GM18517 (cell line): Measurements from ENCODE around the gene NALCN.

Source experiments
- ATAC-seq: cut with Tn5 transposase; IDR thresholded peaks from one replicate; pipeline ENCODE4 v1.9.1; 2021; ENCODE audit warnings: mild to moderate bottlenecking, moderate library complexity; ENCODE audit not compliant: unreplicated experiment

The NALCN gene

DNA sequence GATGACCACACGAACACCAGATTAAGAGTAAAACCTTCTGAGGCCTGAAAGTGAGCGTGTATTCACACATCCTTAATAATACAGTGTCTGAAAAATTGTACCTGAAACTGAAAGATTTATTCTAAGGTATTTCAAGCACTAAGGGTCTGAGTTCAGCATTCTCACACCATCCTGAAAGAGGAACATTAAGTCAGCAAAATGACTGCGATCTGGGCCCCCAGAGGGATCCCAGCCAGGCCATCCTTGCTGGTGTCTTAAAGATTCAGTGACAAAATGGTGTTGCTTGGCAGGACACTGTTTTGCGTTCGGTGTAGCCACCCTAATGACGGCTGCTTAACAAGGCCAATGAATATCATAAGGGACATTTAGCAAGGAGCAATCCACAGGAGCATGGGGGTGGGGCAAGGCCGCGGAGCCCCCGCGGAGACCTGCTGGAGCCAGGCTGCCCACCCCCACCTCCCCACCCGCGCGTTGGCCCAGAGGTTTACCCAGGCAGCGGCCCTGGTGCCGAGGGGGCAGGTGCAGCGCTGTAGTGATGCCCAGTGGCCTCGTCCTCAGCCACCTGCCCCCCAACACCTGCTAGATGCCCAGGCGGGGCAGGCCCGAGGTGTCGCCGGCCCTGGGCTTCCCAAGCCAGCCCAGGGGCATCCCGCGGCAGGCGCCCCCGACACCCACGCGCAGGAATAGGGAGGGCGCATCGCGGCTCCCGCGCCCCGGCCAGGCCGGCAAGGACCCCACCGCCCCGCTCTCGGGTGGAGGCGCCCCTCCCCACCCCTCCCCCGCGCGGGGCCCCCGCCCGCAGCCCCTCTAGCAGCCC, 742 bp downstream of the NALCN start:
- ATAC-seq = no peak

DNA sequence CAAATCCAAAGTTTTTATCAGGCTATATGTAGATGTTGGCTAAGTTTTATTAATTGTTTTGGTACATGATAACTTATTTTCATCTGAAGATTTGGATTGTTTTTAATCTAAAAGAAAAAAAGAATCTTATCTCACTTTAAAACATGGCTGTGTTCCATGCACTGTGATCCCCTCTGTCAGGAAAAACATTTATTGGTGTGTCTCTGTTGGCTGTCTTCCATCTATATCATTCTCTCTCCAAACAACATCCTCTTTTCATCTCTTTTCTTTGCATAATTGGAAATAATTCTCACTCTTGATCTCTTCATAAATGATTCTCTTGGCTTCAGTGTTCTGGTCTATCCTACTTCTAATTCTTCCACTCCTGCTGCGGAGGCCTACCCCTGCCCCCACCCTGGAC, 4.2 kb downstream of the NALCN start:
- ATAC-seq = no peak

DNA sequence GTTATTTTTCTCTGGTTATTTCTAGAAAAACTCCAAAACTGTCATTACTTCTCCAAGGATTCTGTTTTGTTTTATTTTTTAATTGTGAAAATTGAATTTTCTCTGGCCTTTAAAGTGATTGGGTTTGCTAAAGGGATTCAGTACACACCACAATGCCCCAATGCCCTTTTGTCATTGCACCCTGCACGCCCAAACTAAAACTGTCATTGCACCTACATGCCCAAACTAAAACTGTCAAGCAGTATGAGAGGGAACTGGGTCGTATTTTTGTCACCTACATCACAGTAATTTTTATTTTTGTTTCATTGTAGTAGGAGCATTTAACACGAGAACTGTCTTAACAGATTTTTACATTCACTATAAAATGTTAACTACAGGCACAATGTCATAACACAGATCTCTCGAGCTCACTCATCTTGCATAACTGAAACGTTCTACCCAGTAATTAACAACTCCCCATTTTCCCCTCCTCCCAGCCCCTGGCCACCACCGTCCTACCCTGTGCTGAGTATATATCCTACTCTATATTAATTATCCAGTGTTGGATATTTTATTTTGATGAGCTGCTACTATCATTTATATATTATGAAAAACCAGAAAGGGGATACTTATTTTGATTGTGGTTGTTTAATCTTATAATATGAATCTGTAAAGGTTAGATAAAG, 7.2 kb downstream of the NALCN start:
- ATAC-seq = no peak

DNA sequence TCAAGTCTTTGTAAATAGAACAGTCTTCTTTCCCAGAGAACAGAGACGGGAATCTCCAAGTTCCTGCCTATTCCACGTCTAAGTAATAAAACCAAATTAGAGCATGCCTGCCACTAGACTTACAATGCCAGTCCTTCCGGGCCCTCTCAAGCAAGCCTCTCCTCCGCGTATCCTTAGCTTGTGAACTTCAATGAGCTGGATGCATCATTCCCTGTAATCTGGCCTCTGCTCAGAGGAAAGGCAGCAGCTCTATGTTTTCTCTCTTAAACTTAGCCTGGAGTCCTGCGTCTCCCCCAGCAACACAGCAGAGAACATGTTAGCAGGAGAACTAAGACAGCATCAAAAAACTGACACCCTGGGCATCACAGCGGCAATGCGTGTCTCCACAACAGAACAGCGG, 8.2 kb downstream of the NALCN start:
- ATAC-seq = no peak

- ATAC-seq = no peak
These were observed 9.5 kb downstream of the NALCN start for GRCh38 chr13:101406791-101407190.

GRCh38 chr13:101401196-101401595, 15.1 kb downstream of the NALCN start:
- ATAC-seq = no peak

- no peak for ATAC-seq
These were observed 16.9 kb downstream of the NALCN start for GRCh38 chr13:101399365-101399764.

DNA sequence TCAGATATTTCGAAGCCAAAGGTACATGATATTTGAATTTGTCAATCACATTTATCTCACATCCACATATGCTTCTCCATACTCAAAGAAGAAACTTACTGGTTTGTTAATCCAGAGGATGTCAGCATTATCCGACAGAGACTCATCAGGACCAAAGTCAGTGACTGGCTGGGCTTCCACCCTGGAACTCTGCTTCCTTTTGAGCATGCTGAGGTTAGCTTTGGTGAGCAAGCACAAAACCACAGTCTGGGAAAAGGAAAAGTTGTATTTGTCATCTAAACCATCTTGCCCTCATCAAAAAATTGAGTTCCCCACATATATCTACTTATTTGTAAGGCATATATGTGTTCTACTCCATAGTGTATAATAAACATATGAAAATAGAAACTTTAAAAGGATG, 17.4 kb downstream of the NALCN start:
- no peak for ATAC-seq

DNA sequence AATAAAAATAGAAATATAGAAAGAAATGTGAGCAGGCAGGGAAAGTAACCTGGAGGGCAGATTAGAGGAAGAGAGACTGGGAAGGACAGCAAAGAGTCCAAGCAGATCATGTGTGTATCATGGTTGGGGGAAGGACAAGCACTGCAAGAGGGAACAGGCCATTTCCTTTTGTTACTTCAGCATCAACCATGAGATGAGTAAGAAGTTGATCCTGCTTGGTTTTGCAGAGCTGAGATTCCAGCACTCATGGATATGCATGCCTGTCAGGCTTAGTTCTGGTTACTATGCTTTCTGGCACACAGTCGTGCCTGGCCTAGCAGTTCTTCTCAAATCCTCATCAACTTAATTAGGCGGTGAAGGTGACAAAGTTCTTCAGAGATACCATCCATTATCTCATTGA, 18.1 kb downstream of the NALCN start:
- ATAC-seq = no peak

- no peak for ATAC-seq
These were observed 18.6 kb downstream of the NALCN start for GRCh38 chr13:101397742-101398141.

GRCh38 chr13:101394605-101395004, 21.7 kb downstream of the NALCN start:
- ATAC-seq = no peak

GRCh38 chr13:101393140-101393539, 23.2 kb downstream of the NALCN start:
- ATAC-seq = no peak

GRCh38 chr13:101390461-101390860, 25.8 kb downstream of the NALCN start:
- ATAC-seq = no peak

GRCh38 chr13:101384929-101385328, 31.4 kb downstream of the NALCN start:
- ATAC-seq = no peak

DNA sequence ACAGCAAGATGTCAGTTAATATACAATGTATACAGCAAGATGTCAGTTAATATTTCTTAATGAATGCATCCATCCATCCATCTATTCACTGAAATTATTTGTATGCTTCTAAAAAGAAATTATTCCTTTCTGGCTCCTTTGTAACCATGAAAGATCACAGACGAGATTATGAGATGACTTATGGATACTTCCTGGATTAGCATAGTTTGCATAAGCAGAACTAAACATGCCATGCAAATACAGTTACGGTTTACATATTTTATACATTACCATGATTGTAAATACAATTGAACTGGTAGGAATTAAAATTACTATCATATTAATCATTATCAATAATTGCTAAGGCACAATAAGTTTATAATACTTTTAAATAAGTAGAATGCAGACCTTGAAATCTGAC, 32.7 kb downstream of the NALCN start:
- ATAC-seq = no peak

GRCh38 chr13:101382701-101383100, 33.6 kb downstream of the NALCN start:
- ATAC-seq = no peak

- no peak for ATAC-seq
These were observed 34.2 kb downstream of the NALCN start for GRCh38 chr13:101382086-101382485.

- no peak for ATAC-seq
These were observed 55.8 kb downstream of the NALCN start for GRCh38 chr13:101360525-101360924.

DNA sequence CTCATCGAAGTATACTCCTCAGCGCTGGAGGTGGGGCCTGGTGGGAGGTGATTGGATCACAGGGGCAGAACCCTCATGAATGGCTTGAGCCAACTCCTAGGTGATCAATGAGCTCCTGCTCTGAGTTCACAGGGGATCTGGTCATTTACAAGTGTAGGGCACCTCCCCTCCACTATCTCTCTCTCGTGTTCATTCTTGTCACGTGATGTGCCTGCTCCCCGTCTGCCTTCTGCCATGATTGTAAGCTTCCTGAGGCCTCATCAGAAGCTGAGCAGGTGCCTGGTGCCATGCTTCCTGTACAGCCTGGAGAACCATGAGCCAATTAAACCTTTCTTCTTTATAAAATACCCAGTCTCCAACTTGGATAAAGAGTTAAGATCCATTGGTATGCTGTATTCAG, 61.4 kb downstream of the NALCN start:
- no peak for ATAC-seq

- no peak for ATAC-seq
These were observed 69.2 kb downstream of the NALCN start for GRCh38 chr13:101346942-101347728.

DNA sequence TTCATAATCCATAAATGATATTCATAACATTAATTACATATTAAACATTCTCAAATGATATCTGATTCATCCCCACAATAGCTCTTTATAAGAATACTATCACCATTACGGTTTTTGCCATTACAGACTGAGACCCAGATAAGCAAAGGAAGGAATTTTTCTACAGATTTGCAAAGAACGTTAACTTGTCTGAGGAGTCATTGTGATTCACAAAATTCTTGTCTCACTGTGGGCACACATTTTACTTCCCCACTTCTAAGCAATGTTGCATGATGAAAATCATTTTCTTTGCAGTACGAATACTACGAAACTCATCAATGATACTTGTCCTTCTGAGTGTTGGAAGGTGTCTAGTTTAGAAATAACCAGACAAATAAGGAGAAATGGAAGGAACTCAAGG, 70.1 kb downstream of the NALCN start:
- no peak for ATAC-seq
